Prostate gland (tissue), 2 donors: ENCODE measurements around the gene TAF9B.

ENCODE experiments used
- CTCF ChIP-seq, 4 experiments: fragments of 200-600 bp in 2 of 4; fragments of 450-650 bp in 2 of 4; sonication (generic) in 2 of 4; IDR thresholded peaks; 1 replicate in 3 of 4; 2 replicates in 1 of 4; pipeline ENCODE4 v1.5.1; 2016 to 2019; ENCODE audit warnings: antibody characterized with exemption in 4 of 4, mild to moderate bottlenecking in 2 of 4, moderate library complexity in 2 of 4
- POLR2A ChIP-seq: fragments of 450-650 bp; IDR thresholded peaks from one replicate; pipeline ENCODE4 v1.6.1; 2016; ENCODE audit warnings: antibody characterized with exemption, mild to moderate bottlenecking

GRCh38 chrX:78119521-78120227 lies 19.8 kb downstream of the TAF9B start:
- TF ChIP-seq POLR2A (no peak), CTCF (IDR thresholded peaks at IDR 0.05) (peak in 1 of 4 experiments; percentile 22)
